PC-9 (cell line): ENCODE results near the gene PHF21A.

Source experiments
- CTCF ChIP-seq: fragments of 200-600 bp; sonication (generic); conservative IDR thresholded peaks from 2 replicates; pipeline ENCODE4 v1.6.1; 2017; ENCODE audit warnings: mixed run types, antibody characterized with exemption, mild to moderate bottlenecking, moderate library complexity
- EZH2 ChIP-seq: fragments of 200-600 bp; sonication (generic); IDR thresholded peaks from 2 replicates; pipeline ENCODE4 v1.8.0; 2017; ENCODE audit warnings: antibody characterized with exemption, low read depth

GRCh38 chr11:46102843-46103242 is 18.4 kb downstream of the PHF21A start:
- no peak for TF ChIP-seq CTCF
- no peak for TF ChIP-seq EZH2
